GM12864 (cell line): ENCODE measurements around the gene FAM229B.

Source experiments
- DNase-seq: peaks from one replicate; pipeline ENCODE4 v3.0.0-alpha.2; 2011; ENCODE audit warnings: low read depth
- H3K4me3 ChIP-seq: 2 replicates; pipeline ENCODE4 v1.5.1; 2011; ENCODE audit warnings: mild to moderate bottlenecking, low read depth, low read length, control low read depth
- TF ChIP-seq, protein P1 (sequence below): IDR thresholded peaks from 2 replicates; pipeline ENCODE4 v1.5.1; 2011; ENCODE audit warnings: low read depth, mild to moderate bottlenecking, moderate library complexity, low read length, control low read depth, inconsistent platforms; ENCODE audit errors: missing control alignments

Gene FAM229B, protein sequence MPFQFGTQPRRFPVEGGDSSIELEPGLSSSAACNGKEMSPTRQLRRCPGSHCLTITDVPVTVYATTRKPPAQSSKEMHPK

DNA sequence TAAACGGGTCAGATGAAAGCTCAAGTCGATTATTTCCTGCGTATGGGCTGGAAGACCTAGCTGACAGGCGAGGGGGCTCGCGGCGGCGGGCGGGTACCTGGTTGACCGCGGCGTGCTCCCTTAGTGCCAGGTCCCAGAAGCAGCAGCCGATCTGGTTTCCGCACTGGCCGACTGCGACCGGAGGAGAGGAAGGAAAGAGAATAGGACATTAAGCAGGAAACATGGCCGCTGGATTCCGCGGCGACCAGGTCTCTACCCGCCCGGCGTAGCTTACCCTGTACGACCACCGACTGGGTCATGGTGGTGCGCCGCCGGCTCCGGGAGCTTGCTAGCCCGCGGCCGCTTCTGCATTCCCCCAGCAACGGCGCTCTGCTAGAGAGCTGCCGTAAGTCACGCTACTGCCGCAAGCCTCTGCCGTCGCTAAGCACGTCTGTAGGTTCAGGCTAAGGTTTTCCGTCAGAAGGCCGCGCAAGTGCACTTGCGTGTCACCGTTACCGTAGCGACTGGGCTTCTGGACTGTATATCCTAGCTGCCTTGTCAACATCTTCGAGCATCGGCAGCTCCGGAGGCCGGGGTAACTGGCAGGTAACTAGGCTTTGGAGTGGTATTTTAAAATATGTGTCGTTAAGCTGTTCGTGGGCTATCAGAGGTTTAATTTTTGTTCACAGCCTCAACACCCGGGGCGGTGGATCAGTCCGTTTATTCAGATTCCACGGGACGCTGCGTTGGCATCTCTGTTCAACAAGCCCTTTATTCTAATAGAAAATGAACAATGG is at the start of gene FAM229B, which contains the start of gene TUBE1:
Gene FAM229B (plus strand): TSS at position 456 of the 776 bp plus-strand sequence. CDS start 11,693 bp downstream, outside the sequence.
Gene TUBE1 (minus strand): TSS at position 347 of the 776 bp plus-strand sequence. CDS start 48 bp downstream, at position 299.
- TF ChIP-seq, protein P1, sequence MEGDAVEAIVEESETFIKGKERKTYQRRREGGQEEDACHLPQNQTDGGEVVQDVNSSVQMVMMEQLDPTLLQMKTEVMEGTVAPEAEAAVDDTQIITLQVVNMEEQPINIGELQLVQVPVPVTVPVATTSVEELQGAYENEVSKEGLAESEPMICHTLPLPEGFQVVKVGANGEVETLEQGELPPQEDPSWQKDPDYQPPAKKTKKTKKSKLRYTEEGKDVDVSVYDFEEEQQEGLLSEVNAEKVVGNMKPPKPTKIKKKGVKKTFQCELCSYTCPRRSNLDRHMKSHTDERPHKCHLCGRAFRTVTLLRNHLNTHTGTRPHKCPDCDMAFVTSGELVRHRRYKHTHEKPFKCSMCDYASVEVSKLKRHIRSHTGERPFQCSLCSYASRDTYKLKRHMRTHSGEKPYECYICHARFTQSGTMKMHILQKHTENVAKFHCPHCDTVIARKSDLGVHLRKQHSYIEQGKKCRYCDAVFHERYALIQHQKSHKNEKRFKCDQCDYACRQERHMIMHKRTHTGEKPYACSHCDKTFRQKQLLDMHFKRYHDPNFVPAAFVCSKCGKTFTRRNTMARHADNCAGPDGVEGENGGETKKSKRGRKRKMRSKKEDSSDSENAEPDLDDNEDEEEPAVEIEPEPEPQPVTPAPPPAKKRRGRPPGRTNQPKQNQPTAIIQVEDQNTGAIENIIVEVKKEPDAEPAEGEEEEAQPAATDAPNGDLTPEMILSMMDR, result no peak
- DNase-seq, result peak; percentile 91
- H3K4me3 ChIP-seq, result peak within 1 kb of the TSS; percentile 77

DNA sequence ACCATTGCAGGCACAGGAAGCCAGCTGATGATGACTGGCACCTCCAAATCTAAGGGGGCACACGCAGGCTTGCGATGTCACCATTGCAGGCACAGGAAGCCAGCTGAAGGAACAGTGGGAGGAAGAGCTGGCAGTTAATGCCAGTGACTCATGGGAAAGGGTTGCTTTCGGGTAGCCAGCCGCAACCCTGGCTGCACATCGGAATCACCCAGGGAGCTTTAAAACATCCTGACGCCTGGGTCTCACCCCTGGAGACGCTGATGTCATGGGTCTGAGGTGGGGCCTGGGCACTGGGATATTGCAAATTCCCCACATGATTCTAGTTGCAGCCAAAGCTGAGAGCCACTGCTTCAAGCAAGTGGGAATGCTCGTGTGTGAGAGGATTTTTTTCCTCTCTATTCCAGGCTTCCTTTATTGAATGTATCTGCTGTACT is 49.6 kb upstream of the FAM229B start:
- DNase-seq, result no peak
- TF ChIP-seq, protein P1, result no peak
- no peak overlapping the region for H3K4me3 ChIP-seq

DNA sequence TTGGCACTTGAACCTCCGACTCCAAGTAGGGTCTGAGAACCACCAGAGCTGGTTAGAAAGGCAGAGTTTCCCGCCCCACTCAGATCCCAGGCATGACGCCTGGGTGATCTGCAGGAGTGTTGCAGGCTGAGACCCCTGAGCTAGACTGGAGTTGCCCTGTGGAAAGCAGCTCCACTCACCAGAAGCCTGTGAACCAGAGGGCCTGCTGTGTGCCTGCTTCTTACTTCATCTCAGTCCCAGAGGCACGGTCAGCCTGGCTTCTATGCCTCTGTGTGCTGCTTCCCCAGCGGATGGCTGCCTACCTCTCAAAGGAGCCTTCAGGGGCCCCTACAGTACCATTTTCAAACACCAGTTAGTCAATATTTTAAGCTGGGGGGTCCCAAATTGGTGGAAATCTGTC is 49.1 kb upstream of the FAM229B start:
- TF ChIP-seq, protein P1, result no peak
- no peak for DNase-seq
- no peak overlapping the region for H3K4me3 ChIP-seq

DNA sequence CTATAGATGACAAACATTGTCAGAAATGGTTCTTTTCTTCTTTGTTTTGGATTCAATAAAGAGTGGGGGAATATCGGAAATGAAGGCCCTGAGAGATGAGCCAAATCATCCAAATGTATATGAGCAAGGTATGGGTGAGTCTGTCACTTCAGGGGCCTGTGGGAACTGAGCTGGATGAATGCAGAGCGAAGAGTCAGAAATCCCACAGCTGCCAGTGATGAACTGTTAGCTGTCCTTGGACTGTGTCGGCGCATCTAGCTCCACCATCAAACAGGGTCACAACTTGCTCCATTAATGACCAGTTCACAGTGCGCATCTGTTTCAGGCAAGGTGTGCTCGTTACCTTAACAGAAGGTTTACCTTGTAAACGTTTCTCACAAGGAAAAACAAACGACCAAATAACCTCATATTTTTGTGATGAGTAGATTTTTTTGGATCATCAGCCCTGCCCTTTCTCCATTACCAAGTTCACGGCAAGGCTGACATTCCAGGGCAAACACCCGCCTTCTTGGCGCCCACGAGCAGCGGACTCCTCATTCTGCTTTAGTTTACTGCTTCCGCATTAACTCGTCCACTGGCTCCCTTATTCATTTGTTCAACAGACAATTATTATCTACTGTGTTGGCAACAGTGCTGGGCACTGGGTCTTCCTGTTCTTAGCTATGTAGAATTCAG is 48.5 kb upstream of the FAM229B start:
- no peak overlapping the region for H3K4me3 ChIP-seq
- TF ChIP-seq, protein P1, result no peak
- DNase-seq, result no peak

DNA sequence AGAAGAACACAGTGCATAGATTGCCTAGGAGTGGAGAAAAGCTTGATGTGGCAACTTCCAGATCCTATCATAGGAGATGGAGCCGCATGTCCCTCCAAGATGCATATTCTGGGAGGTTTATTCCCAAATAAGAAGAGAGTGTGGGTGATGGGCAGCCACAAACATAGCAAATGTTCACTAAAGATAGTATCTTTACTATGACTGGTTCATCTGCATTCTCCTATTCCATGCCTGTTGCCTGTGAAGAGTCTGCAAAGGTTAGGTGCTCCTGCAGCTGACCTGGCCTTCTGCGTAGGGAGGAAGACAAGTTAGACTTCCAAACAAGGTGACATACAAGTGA is 48.0 kb upstream of the FAM229B start:
- TF ChIP-seq, protein P1, result no peak
- H3K4me3 ChIP-seq, result no peak overlapping the region
- DNase-seq, result no peak

DNA sequence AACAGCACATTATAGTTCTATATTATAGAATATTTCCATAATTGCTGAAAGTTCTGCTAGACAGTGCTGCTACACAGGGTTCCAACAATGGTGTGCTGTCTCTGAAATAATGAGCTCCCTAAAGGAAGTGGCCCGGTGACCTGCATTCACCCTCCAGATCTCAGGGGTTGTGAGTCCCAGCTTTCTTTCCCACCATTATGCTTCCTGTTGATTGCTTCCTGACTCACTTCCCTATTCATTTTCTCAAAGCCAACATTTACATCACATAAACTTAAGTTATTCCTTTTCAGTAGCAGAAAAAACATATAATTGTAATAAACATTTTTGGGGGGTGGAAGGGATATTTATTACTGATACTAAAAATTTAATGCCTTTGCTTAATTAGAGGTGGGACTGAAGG is 46.4 kb upstream of the FAM229B start:
- H3K4me3 ChIP-seq, result no peak overlapping the region
- no peak for DNase-seq
- TF ChIP-seq, protein P1, result no peak

DNA sequence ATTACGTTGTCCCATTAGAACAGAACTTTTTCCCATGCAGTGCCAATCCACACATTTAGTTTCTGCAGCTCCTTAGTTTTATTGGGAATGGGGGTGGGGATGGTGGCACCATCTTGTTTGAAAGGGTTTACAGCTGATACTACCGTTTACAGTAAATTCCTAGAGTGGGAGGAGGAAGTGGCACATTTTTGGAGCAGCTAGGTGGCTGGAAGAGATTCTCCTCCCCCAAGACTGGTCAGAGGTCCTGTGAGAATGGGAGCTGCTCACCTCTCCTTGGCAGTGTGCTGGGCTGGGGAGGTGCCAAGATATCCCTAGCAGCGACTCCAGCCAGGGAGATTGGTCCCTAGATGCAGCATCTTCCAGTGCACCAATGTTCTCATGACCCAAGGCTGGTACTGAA is 45.9 kb upstream of the FAM229B start:
- H3K4me3 ChIP-seq, result no peak overlapping the region
- TF ChIP-seq, protein P1, result no peak
- no peak for DNase-seq
